RWPE1 (cell line): ENCODE data around the gene ARHGEF28.

ENCODE experiments used
- CTCF ChIA-PET: fragments of 350-600 bp; sonication (Branson Sonifier 250); formaldehyde crosslinking; extraction: SDS; loops from one replicate; lab custom pipeline; 2021; lab: Yijun Ruan, JAX
- POLR2A ChIA-PET: fragments of 400-600 bp; formaldehyde crosslinking; extraction: SDS; loops from one replicate; lab custom pipeline; 2020; ENCODE audit warnings: antibody characterized with exemption; ENCODE audit not compliant: low non-redundant PET; lab: Yijun Ruan, JAX
- DNase-seq: peaks from one replicate; pipeline ENCODE4 v3.0.0; 2012; ENCODE audit warnings: low spot score
- H3K27ac ChIP-seq: fragments of 450-650 bp; 2 replicates; pipeline ENCODE4 v1.5.1; 2017
- CTCF ChIP-seq: fragments of 450-650 bp; conservative IDR thresholded peaks from 2 replicates; pipeline ENCODE4 v1.5.1; 2017; ENCODE audit warnings: low read depth, mild to moderate bottlenecking

Gene ARHGEF28

GRCh38 chr5:73666891-73667290 lies 40.9 kb downstream of the ARHGEF28 start:
- POLR2A ChIA-PET, result no interaction called here

GRCh38 chr5:73668017-73668416 lies 42.0 kb downstream of the ARHGEF28 start:
- H3K27ac ChIP-seq, result no peak overlapping the region
- TF ChIP-seq CTCF, result no peak
- ChIA-PET POLR2A (no interaction called here), CTCF (no interaction called here)
- DNase-seq, result no peak

More at GRCh38 chr5:73666891-73667290, 40.9 kb downstream of the ARHGEF28 start:
- no peak overlapping the region for H3K27ac ChIP-seq
- CTCF ChIA-PET, result no interaction called here
- TF ChIP-seq CTCF, result no peak
- DNase-seq, result no peak

GRCh38 chr5:73668486-73669111 lies 42.6 kb downstream of the ARHGEF28 start:
- TF ChIP-seq CTCF, result no peak
- POLR2A ChIA-PET, result no interaction called here
- H3K27ac ChIP-seq, result no peak overlapping the region
- CTCF ChIA-PET, result interaction anchor here (0.6 kb wide), 1 partner anchor 114 kb away, joined by 3 read pairs; no protein-coding TSS in a partner anchor
- no peak for DNase-seq

- DNase-seq, result no peak
- no peak overlapping the region for H3K27ac ChIP-seq
- POLR2A ChIA-PET, result no interaction called here
- CTCF ChIA-PET, result no interaction called here
- TF ChIP-seq CTCF, result no peak
Observed at GRCh38 chr5:73670731-73671130, 44.7 kb downstream of the ARHGEF28 start.

- ChIA-PET CTCF (interaction anchor here (0.7 kb wide), 1 partner anchor 29 kb away, joined by 3 read pairs; no protein-coding TSS in a partner anchor), POLR2A (no interaction called here)
- DNase-seq, result no peak
- H3K27ac ChIP-seq, result no peak overlapping the region
- TF ChIP-seq CTCF, result no peak
Observed at GRCh38 chr5:73672132-73672531, 46.1 kb downstream of the ARHGEF28 start.

GRCh38 chr5:73673161-73673591 lies 47.2 kb downstream of the ARHGEF28 start:
- no peak overlapping the region for H3K27ac ChIP-seq
- ChIA-PET CTCF (interaction anchor here (1.3 to 2.2 kb wide), 2 partner anchors 82 to 120 kb away, joined by 5 read pairs; no protein-coding TSS in a partner anchor), POLR2A (interaction anchor here (0.6 kb wide), 1 partner anchor 76 kb away, joined by 3 read pairs; no protein-coding TSS in a partner anchor)
- TF ChIP-seq CTCF, result no peak
- DNase-seq, result peak; percentile 66
